ENCODE data around the gene MED15.

Gene MED15

GRCh38 chr22:20565079-20565734 lies 57.8 kb downstream of the MED15 start:
- Histone ChIP-seq H3K79me2 (no peaks in the 10 kb centered on the region), H3K4me1 (no peaks in the 10 kb centered on the region), H3K4me3 (ENCODE audit: low read depth, low read length) (no peak overlapping the region), H3K9ac (no peak overlapping the region), H3K9me3 (ENCODE audit: control insufficient read depth, low read length) (no peaks in the 10 kb centered on the region), H3K4me2 (ENCODE audit: low read length) (no peak overlapping the region), H3K27ac (no peak overlapping the region), H2AFZ (no peak overlapping the region), H3K36me3 (ENCODE audit: control insufficient read depth, insufficient read depth, low read length) (no peaks in the 10 kb centered on the region), H3K27me3 (ENCODE audit: control insufficient read depth, insufficient read depth, low read length) (no peaks in the 10 kb centered on the region)
- no peak for TF ChIP-seq CTCF (IDR thresholded peaks at IDR 0.05)

GRCh38 chr22:20565761-20566160 lies 58.4 kb downstream of the MED15 start:
- no peaks in the 10 kb centered on the region for H3K9me3 ChIP-seq (ENCODE audit: control insufficient read depth, low read length)
- no peak overlapping the region for H3K4me2 ChIP-seq (ENCODE audit: low read length)
- no peak overlapping the region for H3K4me3 ChIP-seq (ENCODE audit: low read depth, low read length)
- no peaks in the 10 kb centered on the region for H3K4me1 ChIP-seq
- no peaks in the 10 kb centered on the region for H3K79me2 ChIP-seq
- H3K36me3 ChIP-seq (ENCODE audit: control insufficient read depth, insufficient read depth, low read length), result no peaks in the 10 kb centered on the region
- no peak overlapping the region for H2AFZ ChIP-seq
- H3K27ac ChIP-seq, result no peak overlapping the region
- no peak overlapping the region for H3K9ac ChIP-seq
- TF ChIP-seq CTCF (IDR thresholded peaks at IDR 0.05), result no peak
- no peaks in the 10 kb centered on the region for H3K27me3 ChIP-seq (ENCODE audit: control insufficient read depth, insufficient read depth, low read length)

GRCh38 chr22:20566420-20567260 lies 59.2 kb downstream of the MED15 start:
- Histone ChIP-seq H3K27ac (no peak overlapping the region), H3K9ac (no peak overlapping the region), H3K36me3 (ENCODE audit: control insufficient read depth, insufficient read depth, low read length) (no peaks in the 10 kb centered on the region), H3K4me2 (ENCODE audit: low read length) (no peak overlapping the region), H3K4me1 (no peaks in the 10 kb centered on the region), H3K27me3 (ENCODE audit: control insufficient read depth, insufficient read depth, low read length) (no peaks in the 10 kb centered on the region), H3K4me3 (ENCODE audit: low read depth, low read length) (no peak overlapping the region), H3K9me3 (ENCODE audit: control insufficient read depth, low read length) (no peaks in the 10 kb centered on the region), H2AFZ (no peak overlapping the region), H3K79me2 (no peaks in the 10 kb centered on the region)
- no peak for TF ChIP-seq CTCF (IDR thresholded peaks at IDR 0.05)

GRCh38 chr22:20567371-20567847 lies 60.0 kb downstream of the MED15 start:
- Histone ChIP-seq H3K9ac (no peak overlapping the region), H3K36me3 (ENCODE audit: control insufficient read depth, insufficient read depth, low read length) (no peaks in the 10 kb centered on the region), H3K27me3 (ENCODE audit: control insufficient read depth, insufficient read depth, low read length) (no peaks in the 10 kb centered on the region), H3K4me3 (ENCODE audit: low read depth, low read length) (no peak overlapping the region), H3K27ac (no peak overlapping the region), H3K79me2 (no peaks in the 10 kb centered on the region), H3K4me1 (no peaks in the 10 kb centered on the region), H3K4me2 (ENCODE audit: low read length) (no peak overlapping the region), H3K9me3 (ENCODE audit: control insufficient read depth, low read length) (no peaks in the 10 kb centered on the region), H2AFZ (no peak overlapping the region)
- TF ChIP-seq CTCF (IDR thresholded peaks at IDR 0.05), result no peak
